Sigmoid colon (tissue), 3 donors: ENCODE data around the gene ALDOB.

Source experiments
- POLR2A ChIP-seq, 2 donors: fragments of 450-650 bp; IDR thresholded peaks; one replicate each; pipeline ENCODE4 v1.6.1; 2016; ENCODE audit warnings: antibody characterized with exemption in 2 of 2, mild to moderate bottlenecking in 2 of 2, moderate library complexity in 2 of 2
- TF ChIP-seq, protein P1 (sequence below), 4 experiments: fragments of 450-650 bp in 3 of 4; fragments of 200-600 bp in 1 of 4; IDR thresholded peaks; one replicate each; pipeline ENCODE4 v1.5.1; 2016 to 2019; ENCODE audit warnings: antibody characterized with exemption in 4 of 4, mild to moderate bottlenecking in 3 of 4, moderate library complexity in 2 of 4

DNA sequence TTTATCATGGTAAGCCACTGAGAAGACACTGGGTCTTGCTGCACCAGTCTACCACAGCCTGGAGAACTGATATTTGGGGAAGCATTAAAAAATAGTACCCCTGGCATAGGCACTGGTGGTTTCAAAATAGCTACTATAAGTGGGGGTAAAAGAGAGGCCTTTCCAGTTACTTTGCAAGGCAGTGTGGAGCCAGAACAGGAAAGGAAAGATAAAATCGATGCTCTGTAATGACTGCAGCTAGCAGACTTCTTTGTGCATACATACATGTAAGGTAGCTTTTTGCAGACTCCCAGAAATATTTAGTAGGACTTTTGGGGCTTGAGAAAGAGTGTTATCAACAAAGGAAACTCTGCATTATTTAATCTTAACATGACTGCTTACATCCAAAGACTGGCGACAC is 31.3 kb upstream of the ALDOB start:
- TF ChIP-seq, protein P1, sequence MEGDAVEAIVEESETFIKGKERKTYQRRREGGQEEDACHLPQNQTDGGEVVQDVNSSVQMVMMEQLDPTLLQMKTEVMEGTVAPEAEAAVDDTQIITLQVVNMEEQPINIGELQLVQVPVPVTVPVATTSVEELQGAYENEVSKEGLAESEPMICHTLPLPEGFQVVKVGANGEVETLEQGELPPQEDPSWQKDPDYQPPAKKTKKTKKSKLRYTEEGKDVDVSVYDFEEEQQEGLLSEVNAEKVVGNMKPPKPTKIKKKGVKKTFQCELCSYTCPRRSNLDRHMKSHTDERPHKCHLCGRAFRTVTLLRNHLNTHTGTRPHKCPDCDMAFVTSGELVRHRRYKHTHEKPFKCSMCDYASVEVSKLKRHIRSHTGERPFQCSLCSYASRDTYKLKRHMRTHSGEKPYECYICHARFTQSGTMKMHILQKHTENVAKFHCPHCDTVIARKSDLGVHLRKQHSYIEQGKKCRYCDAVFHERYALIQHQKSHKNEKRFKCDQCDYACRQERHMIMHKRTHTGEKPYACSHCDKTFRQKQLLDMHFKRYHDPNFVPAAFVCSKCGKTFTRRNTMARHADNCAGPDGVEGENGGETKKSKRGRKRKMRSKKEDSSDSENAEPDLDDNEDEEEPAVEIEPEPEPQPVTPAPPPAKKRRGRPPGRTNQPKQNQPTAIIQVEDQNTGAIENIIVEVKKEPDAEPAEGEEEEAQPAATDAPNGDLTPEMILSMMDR (IDR thresholded peaks at IDR 0.05) = no peak
- no peak for TF ChIP-seq POLR2A (IDR thresholded peaks at IDR 0.05)
